Thymus (tissue), 11 donors: ENCODE results near the gene LYRM4. TPM values are rescaled to one million over a fixed set of nuclear protein-coding genes. Genes with fewer than 3 reads are reported as not detected.

Source experiments
- DNase-seq, 9 donors: peaks; one replicate each; pipeline ENCODE4 v3.0.0-alpha.2; 2013; ENCODE audit warnings: low spot score in 9 of 9, low read depth in 6 of 9, missing footprints in 1 of 9
- H3K27ac ChIP-seq, 2 donors: one replicate each; pipeline ENCODE4 v1.5.1; 2013; ENCODE audit warnings: control low read depth in 1 of 2, low read depth in 1 of 2, low read length in 1 of 2, mild to moderate bottlenecking in 1 of 2, moderate library complexity in 1 of 2
- H3K27me3 ChIP-seq, 2 donors: one replicate each; pipeline ENCODE4 v1.5.1; 2013; ENCODE audit warnings: low read length in 1 of 2; ENCODE audit not compliant: control insufficient read depth in 2 of 2, insufficient read depth in 1 of 2
- H3K36me3 ChIP-seq, 2 donors: one replicate each; pipeline ENCODE4 v1.5.1; 2013; ENCODE audit warnings: low read length in 1 of 2, mild to moderate bottlenecking in 1 of 2, moderate library complexity in 1 of 2; ENCODE audit not compliant: control insufficient read depth in 2 of 2, insufficient read depth in 2 of 2
- H3K4me1 ChIP-seq, 2 donors: one replicate each; pipeline ENCODE4 v1.5.1; 2013; ENCODE audit warnings: low read length in 2 of 2; ENCODE audit not compliant: control insufficient read depth in 2 of 2, insufficient read depth in 2 of 2
- H3K4me3 ChIP-seq, 2 donors: one replicate each; pipeline ENCODE4 v1.5.1; 2013; ENCODE audit warnings: low read length in 2 of 2, control low read depth in 1 of 2, mild to moderate bottlenecking in 1 of 2
- H3K9me3 ChIP-seq, 2 donors: one replicate each; pipeline ENCODE4 v1.5.1; 2013; ENCODE audit warnings: low read length in 1 of 2, mild to moderate bottlenecking in 1 of 2; ENCODE audit not compliant: control insufficient read depth in 2 of 2, insufficient read depth in 1 of 2
- WGBS: extraction: QIAGEN DNeasy Blood & Tissue Kit; methylation state at CpG from one replicate; pipeline ENCODE4 v1.1.7; 2013; 5-methylcytosine and 5-hydroxymethylcytosine counted together
- polyA plus RNA-seq: library from polyadenylated mRNA; stranded (reverse); fragments of 200-250 nt; gene quantifications from one replicate; pipeline ENCODE4 v1.2.3, GENCODE V29; 2013
- total RNA-seq: library from RNA; stranded (reverse); fragments of 120-200 nt; gene quantifications from one replicate; pipeline ENCODE4 v1.2.4, GENCODE V29; 2013
- donor health status: healthy.

LYRM4 gene
- total and polyA plus RNA-seq, 2 donors: 31.6 to 33.7 TPM

DNA sequence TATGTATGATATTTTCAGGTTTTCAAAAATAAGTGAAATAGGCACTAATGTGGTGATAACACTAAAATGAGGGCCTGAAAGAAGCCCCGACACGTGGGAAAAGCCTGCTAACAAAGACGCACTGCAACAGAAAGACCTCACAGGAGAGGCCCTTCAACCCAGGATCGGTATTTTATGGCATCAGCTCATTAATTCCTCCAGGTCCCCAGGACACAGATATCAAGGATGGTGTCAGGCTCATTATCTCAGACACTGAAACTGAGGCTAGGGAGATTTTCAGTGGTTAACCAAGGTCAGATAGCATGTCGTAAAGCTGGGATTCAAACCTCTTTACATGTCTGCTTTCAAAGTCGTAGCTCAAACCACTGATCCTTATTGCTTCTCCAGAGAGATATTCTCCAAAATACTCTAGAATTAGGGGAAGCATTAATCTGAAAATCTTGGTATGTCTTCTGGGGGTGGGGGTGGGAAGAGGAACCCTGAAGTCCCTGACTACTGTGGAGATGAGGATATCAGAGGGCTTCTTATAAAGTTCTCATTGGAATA, 111.5 kb downstream of the LYRM4 start:
- Histone ChIP-seq H3K27ac (no peak overlapping the region), H3K27me3 (no peaks in the 10 kb centered on the region), H3K9me3 (no peaks in the 10 kb centered on the region), H3K4me3 (no peak overlapping the region), H3K36me3 (no peaks in the 10 kb centered on the region), H3K4me1 (no peaks in the 10 kb centered on the region)
- WGBS: 97% methylated on average over 6 of the region's 6 CpGs
- DNase-seq: no peak

DNA sequence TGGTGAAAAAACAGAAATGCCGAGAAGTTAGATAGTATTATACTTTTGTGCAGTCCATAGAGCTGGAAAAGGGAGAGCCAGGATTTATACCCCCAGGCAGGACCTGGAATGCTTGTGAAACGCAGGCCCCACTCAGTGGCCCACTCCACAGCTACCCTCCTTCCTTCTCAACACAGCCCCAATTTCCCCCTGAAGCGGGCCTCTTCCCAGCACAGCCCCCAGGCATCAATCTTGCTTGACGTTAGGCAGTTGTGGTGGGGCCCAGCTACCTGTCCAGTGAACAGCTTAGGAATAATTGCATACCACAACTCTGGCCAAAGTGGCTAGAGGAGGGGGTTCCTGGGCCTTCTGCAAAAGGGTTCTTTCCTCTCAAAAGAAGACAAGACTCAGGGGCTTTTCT, 114.4 kb downstream of the LYRM4 start:
- Histone ChIP-seq H3K27me3 (no peaks in the 10 kb centered on the region), H3K4me1 (peaks cover 0 to 8% of the 10 kb centered on the region in 2 donors), H3K4me3 (no peak overlapping the region), H3K36me3 (no peaks in the 10 kb centered on the region), H3K9me3 (no peaks in the 10 kb centered on the region), H3K27ac (no peak overlapping the region)
- 90% methylated on average over 4 of the region's 4 CpGs for whole genome bisulfite sequencing
- no peak for DNase-seq

- Histone ChIP-seq H3K9me3 (no peaks in the 10 kb centered on the region), H3K4me1 (peaks cover 0 to 8% of the 10 kb centered on the region in 2 donors), H3K36me3 (no peaks in the 10 kb centered on the region), H3K4me3 (no peak overlapping the region), H3K27me3 (no peaks in the 10 kb centered on the region), H3K27ac (no peak overlapping the region)
- WGBS: 33% methylated on average over 9 of the region's 9 CpGs
- peak; percentile 55 to 92 (median 76) for DNase-seq
Observed at GRCh38 chr6:5143634-5144311, 117.0 kb downstream of the LYRM4 start.

GRCh38 chr6:5142915-5143314, 117.8 kb downstream of the LYRM4 start:
- Histone ChIP-seq H3K4me3 (no peak overlapping the region), H3K9me3 (no peaks in the 10 kb centered on the region), H3K27ac (no peak overlapping the region), H3K4me1 (peaks cover 0 to 8% of the 10 kb centered on the region in 2 donors), H3K27me3 (no peaks in the 10 kb centered on the region), H3K36me3 (no peaks in the 10 kb centered on the region)
- 96% methylated on average over 11 of the region's 11 CpGs for WGBS
- DNase-seq: no peak

GRCh38 chr6:5142131-5142530, 118.6 kb downstream of the LYRM4 start:
- H3K4me3 ChIP-seq: no peak overlapping the region
- peaks cover 0 to 8% of the 10 kb centered on the region in 2 donors for H3K4me1 ChIP-seq
- 98% methylated on average over 4 of the region's 4 CpGs for WGBS
- no peak for DNase-seq
- H3K27ac ChIP-seq: no peak overlapping the region
- no peaks in the 10 kb centered on the region for H3K9me3 ChIP-seq
- no peaks in the 10 kb centered on the region for H3K36me3 ChIP-seq
- H3K27me3 ChIP-seq: no peaks in the 10 kb centered on the region

DNA sequence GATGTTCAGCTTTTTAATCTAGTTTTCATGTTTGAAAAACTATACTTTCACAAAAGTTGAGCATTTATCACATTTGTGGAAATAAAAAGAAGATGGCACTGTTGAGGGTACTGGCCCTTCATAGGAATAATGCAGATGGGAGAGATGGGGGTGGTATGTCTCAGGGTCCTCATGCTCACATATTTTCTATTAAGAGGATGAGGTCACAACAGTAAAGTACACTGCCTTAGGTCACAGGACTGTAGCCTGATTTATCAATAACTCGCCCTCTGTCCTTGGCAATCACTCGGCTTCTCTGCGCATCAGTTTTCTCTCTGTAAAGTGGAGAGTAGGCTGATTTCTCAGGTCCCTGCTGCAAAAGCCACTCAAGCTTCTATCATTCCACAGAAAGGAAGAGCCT, 119.7 kb downstream of the LYRM4 start:
- no peak for DNase-seq
- WGBS: over 99% methylated on average over 3 of the region's 3 CpGs
- no peaks in the 10 kb centered on the region for H3K36me3 ChIP-seq
- no peak overlapping the region for H3K27ac ChIP-seq
- H3K4me1 ChIP-seq: peaks cover 0 to 8% of the 10 kb centered on the region in 2 donors
- H3K27me3 ChIP-seq: no peaks in the 10 kb centered on the region
- no peaks in the 10 kb centered on the region for H3K9me3 ChIP-seq
- H3K4me3 ChIP-seq: no peak overlapping the region

DNA sequence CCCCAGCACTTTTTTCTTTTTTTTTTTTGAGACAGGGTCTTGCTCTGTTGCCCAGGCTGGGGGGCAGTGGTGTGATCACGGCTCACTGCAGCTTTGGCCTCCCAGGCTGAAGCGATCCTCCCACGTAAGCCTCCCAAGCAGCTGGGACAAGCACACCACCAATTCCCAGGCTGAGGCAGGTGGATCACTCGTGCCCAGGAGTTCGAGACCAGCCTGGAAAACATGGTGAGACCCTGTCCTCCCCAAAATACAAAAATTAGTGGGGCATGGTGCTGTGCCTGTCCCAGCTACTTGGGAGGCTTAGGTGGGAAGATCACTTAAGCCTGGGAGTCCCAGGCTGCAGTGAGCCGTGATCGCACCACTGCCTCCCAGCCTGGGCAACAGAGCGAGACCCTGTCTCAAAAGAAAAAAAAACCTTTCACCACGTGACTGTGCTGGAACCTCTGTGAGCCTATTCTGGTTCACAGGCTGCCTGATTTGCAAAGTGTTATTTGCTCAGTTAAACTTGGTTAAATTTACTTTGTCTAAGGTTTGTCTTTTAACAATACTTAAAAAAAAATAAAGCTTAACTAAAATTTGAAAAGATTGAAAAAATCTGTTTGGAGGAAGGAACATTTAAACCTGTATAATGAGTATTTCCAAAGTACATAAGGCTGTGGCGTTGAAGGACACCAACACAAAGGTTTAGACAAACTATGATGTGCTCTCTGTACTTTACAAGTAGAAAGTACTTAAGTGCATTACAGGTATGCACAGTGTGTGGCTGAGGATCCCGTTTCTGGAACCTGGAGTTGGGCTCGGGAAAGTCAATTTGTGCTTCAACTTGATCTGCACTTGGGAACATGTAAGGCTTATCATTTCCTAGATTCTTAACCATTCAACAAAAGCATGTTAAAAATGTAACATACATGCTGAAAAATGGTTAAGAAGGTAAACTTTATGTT, 120.7 kb downstream of the LYRM4 start:
- WGBS: 94% methylated on average over 12 of the region's 12 CpGs

DNA sequence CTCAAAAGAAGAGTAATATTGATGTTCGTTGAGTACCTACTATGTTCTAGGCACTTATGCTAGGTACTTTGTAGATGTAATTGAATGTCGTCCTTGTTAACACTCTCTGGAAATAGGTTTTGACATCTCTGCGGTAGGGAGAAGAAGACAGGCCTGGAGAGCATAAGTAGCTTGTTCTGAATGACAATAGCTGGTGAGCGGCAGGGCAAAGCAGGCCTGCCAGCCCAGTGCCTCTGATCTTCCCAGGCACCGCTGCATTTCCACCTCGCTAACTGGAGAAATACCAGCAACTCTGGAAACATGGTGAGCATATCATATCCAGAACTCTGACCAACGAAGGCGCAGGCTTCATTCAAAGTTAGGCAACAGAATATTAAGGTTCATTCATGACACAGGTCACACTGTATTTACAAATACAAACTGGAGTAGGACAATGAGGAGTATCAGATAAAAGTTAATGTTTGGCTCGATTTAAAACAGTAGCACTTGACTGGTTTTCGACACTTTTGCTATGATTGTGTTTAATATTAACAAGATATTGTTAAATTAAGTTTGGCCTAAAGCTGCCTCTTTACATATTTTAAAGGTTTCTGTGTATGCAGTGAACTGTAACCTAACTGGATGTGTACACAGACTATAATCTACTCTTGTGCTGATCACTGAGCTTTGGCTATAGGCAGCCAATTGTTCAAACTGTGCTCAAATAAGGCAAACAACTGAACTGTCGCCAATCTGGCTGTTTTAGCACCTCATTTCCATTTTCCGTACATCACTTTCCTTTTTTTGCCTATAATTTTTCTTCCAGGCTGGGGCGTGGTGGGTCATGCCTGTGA, 121.5 kb downstream of the LYRM4 start:
- WGBS: 95% methylated on average over 13 of the region's 13 CpGs
- no peak for DNase-seq

More for the DNA sequence above, 120.7 kb downstream of the LYRM4 start:
- H3K36me3 ChIP-seq: no peaks in the 10 kb centered on the region
- H3K9me3 ChIP-seq: no peaks in the 10 kb centered on the region
- no peaks in the 10 kb centered on the region for H3K27me3 ChIP-seq
- H3K4me3 ChIP-seq: no peak overlapping the region
- peaks cover 0 to 8% of the 10 kb centered on the region in 2 donors for H3K4me1 ChIP-seq
- no peak for DNase-seq
- H3K27ac ChIP-seq: no peak overlapping the region

More for the DNA sequence above, 121.5 kb downstream of the LYRM4 start:
- H3K36me3 ChIP-seq: no peaks in the 10 kb centered on the region
- peaks cover 0 to 8% of the 10 kb centered on the region in 2 donors for H3K4me1 ChIP-seq
- H3K27ac ChIP-seq: no peak overlapping the region
- H3K27me3 ChIP-seq: no peaks in the 10 kb centered on the region
- H3K9me3 ChIP-seq: no peaks in the 10 kb centered on the region
- no peak overlapping the region for H3K4me3 ChIP-seq
